H1 (cell line): ENCODE data around the gene SPTB. TPM values are rescaled to one million over a fixed set of nuclear protein-coding genes. Genes with fewer than 3 reads are reported as not detected.

ENCODE experiments used
- CTCF ChIA-PET: fragments of 300-600 bp; sonication (Branson Sonifier 250); formaldehyde crosslinking; loops from one replicate; lab custom pipeline; 2021; ENCODE audit not compliant: partially characterized antibody; lab: Charles Lee
- POLR2A ChIA-PET: fragments of 300-600 bp; sonication (Branson Sonifier 250); formaldehyde crosslinking; loops from one replicate; lab custom pipeline; 2021; ENCODE audit warnings: inconsistent platforms; ENCODE audit not compliant: partially characterized antibody; lab: Charles Lee
- DNase-seq, 2 experiments: peaks; one replicate each; pipeline versions ENCODE4 v3.0.0 to v3.0.0-alpha.2; 2010 to 2022; ENCODE audit warnings: low spot score in 2 of 2, low read depth in 1 of 2, mixed read lengths in 1 of 2
- FAIRE-seq: peaks from 2 replicates; lab custom pipeline; 2011; peaks lifted over from hg19 to GRCh38; lab: Jason Lieb, UNC
- H2AFZ ChIP-seq: 2 replicates; pipeline ENCODE4 v1.8.1; 2012; ENCODE audit warnings: low read length, inconsistent platforms
- H2AK5ac ChIP-seq: 2 replicates; pipeline ENCODE4 v1.6.1; 2013; ENCODE audit warnings: low read depth, low read length
- H2BK120ac ChIP-seq: replicated peaks from 2 replicates; pipeline ENCODE3; 2013; ENCODE audit warnings: low read depth, low read length, inconsistent platforms
- H2BK12ac ChIP-seq: 2 replicates; pipeline ENCODE4 v1.6.1; 2013; ENCODE audit warnings: low read depth, low read length
- H2BK15ac ChIP-seq: 2 replicates; pipeline ENCODE4 v1.6.1; 2013; ENCODE audit warnings: low read length
- H2BK20ac ChIP-seq: 2 replicates; pipeline ENCODE4 v1.6.1; 2013; ENCODE audit warnings: low read length
- H2BK5ac ChIP-seq: 2 replicates; pipeline ENCODE4 v1.6.1; 2013; ENCODE audit warnings: low read depth, low read length
- H3K14ac ChIP-seq: 2 replicates; pipeline ENCODE4 v1.6.1; 2013; ENCODE audit warnings: inconsistent platforms; ENCODE audit not compliant: insufficient read length
- H3K18ac ChIP-seq: 2 replicates; pipeline ENCODE4 v1.6.1; 2013; ENCODE audit warnings: low read length; ENCODE audit errors: extremely low read depth
- H3K23ac ChIP-seq: 2 replicates; pipeline ENCODE4 v1.6.1; 2013; ENCODE audit warnings: inconsistent platforms; ENCODE audit not compliant: insufficient read length
- H3K23me2 ChIP-seq: 2 replicates; pipeline ENCODE4 v1.6.1; 2013; ENCODE audit warnings: low read depth, low read length
- H3K27ac ChIP-seq: 2 replicates; pipeline ENCODE4 v1.6.1; 2011; ENCODE audit warnings: low read depth, low read length, inconsistent platforms
- H3K27me3 ChIP-seq, 4 experiments: replicated peaks in 1 of 4; 1 replicate in 1 of 4; 2 replicates in 3 of 4; pipeline versions ENCODE4 v1.6.1 to v1.8.1; 2011 to 2013; ENCODE audit warnings: low read length in 3 of 4, mild to moderate bottlenecking in 3 of 4, inconsistent platforms in 2 of 4, mixed read lengths in 2 of 4, moderate library complexity in 1 of 4; ENCODE audit not compliant: control insufficient read depth in 3 of 4, insufficient read depth in 3 of 4; ENCODE audit errors: extremely low read depth in 1 of 4
- H3K36me3 ChIP-seq, 4 experiments: 2 replicates each; pipeline versions ENCODE4 v1.6.1 to v1.8.1; 2011 to 2013; ENCODE audit warnings: mild to moderate bottlenecking in 4 of 4, low read length in 3 of 4, moderate library complexity in 2 of 4, control low read depth in 1 of 4, inconsistent platforms in 1 of 4; ENCODE audit not compliant: insufficient read depth in 4 of 4, control insufficient read depth in 2 of 4
- H3K4ac ChIP-seq: replicated peaks from 2 replicates; pipeline ENCODE3; 2013; ENCODE audit warnings: low read length, low read depth, mixed read lengths, inconsistent platforms; ENCODE audit not compliant: insufficient read length
- H3K4me1 ChIP-seq, 4 experiments: replicated peaks in 1 of 4; 1 replicate in 1 of 4; 2 replicates in 3 of 4; pipeline versions ENCODE4 v1.6.1 to v1.8.1; 2011 to 2013; ENCODE audit warnings: low read length in 3 of 4, inconsistent platforms in 2 of 4, mixed read lengths in 1 of 4; ENCODE audit not compliant: insufficient read depth in 4 of 4, control insufficient read depth in 3 of 4
- H3K4me2 ChIP-seq, 2 experiments: 2 replicates each; pipeline versions ENCODE4 v1.6.1 to v1.8.1; 2011 to 2013; ENCODE audit warnings: low read depth in 2 of 2, low read length in 2 of 2, control low read depth in 1 of 2, inconsistent platforms in 1 of 2, mild to moderate bottlenecking in 1 of 2; ENCODE audit not compliant: insufficient read depth in 1 of 2
- H3K4me3 ChIP-seq, 4 experiments: fragments of 200-600, 300-600 bp in 1 of 4; sonication (generic), shearing (Covaris generic), sonication (Bioruptor Twin) in 1 of 4; 2 replicates each; pipeline versions ENCODE4 v1.5.1 to v1.8.1; 2011 to 2016; ENCODE audit warnings: low read length in 4 of 4, low read depth in 3 of 4, control low read depth in 2 of 4, inconsistent platforms in 2 of 4, mild to moderate bottlenecking in 2 of 4, mixed read lengths in 1 of 4, moderate library complexity in 1 of 4; ENCODE audit not compliant: insufficient read depth in 2 of 4; ENCODE audit errors: extremely low read depth in 1 of 4
- H3K56ac ChIP-seq: replicated peaks from 2 replicates; pipeline ENCODE3; 2013; ENCODE audit warnings: low read depth, mild to moderate bottlenecking, mixed read lengths, low read length, inconsistent platforms; ENCODE audit not compliant: insufficient read length
- H3K79me1 ChIP-seq: 2 replicates; pipeline ENCODE4 v1.6.1; 2013; ENCODE audit warnings: low read depth, low read length, control low read depth
- H3K79me2 ChIP-seq, 2 experiments: 2 replicates each; pipeline versions ENCODE4 v1.6.1 to v1.8.1; 2012 to 2013; ENCODE audit warnings: low read length in 2 of 2, mild to moderate bottlenecking in 2 of 2, inconsistent platforms in 1 of 2; ENCODE audit not compliant: insufficient read depth in 2 of 2, control insufficient read depth in 1 of 2
- H3K9ac ChIP-seq, 4 experiments: replicated peaks in 1 of 4; 1 replicate in 1 of 4; 2 replicates in 3 of 4; pipeline versions ENCODE4 v1.6.1 to v1.8.1; 2011 to 2013; ENCODE audit warnings: low read depth in 3 of 4, low read length in 3 of 4, control low read depth in 2 of 4, mild to moderate bottlenecking in 2 of 4, moderate library complexity in 2 of 4, inconsistent platforms in 1 of 4; ENCODE audit errors: extremely low read depth in 1 of 4
- H3K9me3 ChIP-seq, 2 experiments: 2 replicates each; pipeline versions ENCODE4 v1.6.1 to v1.8.1; 2012 to 2013; ENCODE audit warnings: mild to moderate bottlenecking in 2 of 2, moderate library complexity in 2 of 2, control low read depth in 1 of 2, inconsistent platforms in 1 of 2, low read depth in 1 of 2, low read length in 1 of 2, mixed read lengths in 1 of 2; ENCODE audit not compliant: insufficient read depth in 2 of 2
- H4K20me1 ChIP-seq, 2 experiments: replicated peaks in 1 of 2; 2 replicates each; pipeline versions ENCODE3 to v1.8.1; 2011 to 2013; ENCODE audit warnings: inconsistent platforms in 2 of 2, low read length in 2 of 2, mild to moderate bottlenecking in 1 of 2; ENCODE audit not compliant: insufficient read depth in 2 of 2, control insufficient read depth in 1 of 2
- H4K5ac ChIP-seq: 2 replicates; pipeline ENCODE4 v1.6.1; 2013; ENCODE audit warnings: low read length, low read depth, mixed read lengths, inconsistent platforms; ENCODE audit not compliant: insufficient read length
- H4K8ac ChIP-seq: 2 replicates; pipeline ENCODE4 v1.8.0; 2013; ENCODE audit warnings: mild to moderate bottlenecking, moderate library complexity, low read length, inconsistent platforms; ENCODE audit not compliant: insufficient read depth; ENCODE audit errors: extremely low read depth
- H4K91ac ChIP-seq: replicated peaks from 2 replicates; pipeline ENCODE3; 2013; ENCODE audit warnings: low read length, mixed read lengths, inconsistent platforms; ENCODE audit not compliant: insufficient read length
- ASH2L ChIP-seq: fragments of 200-600, 300-600 bp; sonication (generic); IDR thresholded peaks from one replicate; pipeline ENCODE4 v1.7.1; 2017; ENCODE audit warnings: low read length
- BCL11A ChIP-seq, 2 experiments: IDR thresholded peaks; one replicate each; pipeline ENCODE4 v1.6.1; 2011; ENCODE audit warnings: low read depth in 2 of 2, low read length in 2 of 2, mild to moderate bottlenecking in 2 of 2
- GTF2F1 ChIP-seq: IDR thresholded peaks from 2 replicates; pipeline ENCODE4 v1.6.1; 2012; ENCODE audit warnings: low read depth, low read length, improper control_type of control experiment, borderline replicate concordance
- HDAC6 ChIP-seq: IDR thresholded peaks from one replicate; pipeline ENCODE4 v1.7.1; 2012; ENCODE audit warnings: low read depth, mild to moderate bottlenecking, inconsistent platforms, low read length, moderate library complexity
- MAFK ChIP-seq: IDR thresholded peaks from 2 replicates; pipeline ENCODE4 v1.6.1; 2012; ENCODE audit warnings: low read depth, mild to moderate bottlenecking, improper control_type of control experiment, low read length
- POLR2AphosphoS5 ChIP-seq: IDR thresholded peaks from 2 replicates; pipeline ENCODE4 v1.6.1; 2011; ENCODE audit warnings: low read depth, low read length
- RAD21 ChIP-seq, 2 experiments: IDR thresholded peaks in 1 of 2; conservative IDR thresholded peaks in 1 of 2; 2 replicates each; pipeline ENCODE4 v1.6.1; 2011; ENCODE audit warnings: low read depth in 2 of 2, low read length in 2 of 2, improper control_type of control experiment in 1 of 2, inconsistent platforms in 1 of 2, mild to moderate bottlenecking in 1 of 2, moderate library complexity in 1 of 2
- RXRA ChIP-seq: IDR thresholded peaks from 2 replicates; pipeline ENCODE4 v1.6.1; 2011; ENCODE audit warnings: low read depth, mild to moderate bottlenecking, low read length, moderate library complexity; ENCODE audit not compliant: insufficient read depth
- WGBS, 2 experiments: shearing (Covaris generic) in 1 of 2; methylation state at CpG; one replicate each; pipeline versions ENCODE4 v1.1.6 to v1.1.7; 2013 to 2015; ENCODE audit warnings: low lambda C conversion rate in 2 of 2, mixed read lengths in 2 of 2, inconsistent platforms in 1 of 2, low coverage in 1 of 2, missing lambda C conversion rate in 1 of 2; ENCODE audit not compliant: insufficient replicate concordance in 2 of 2, insufficient coverage in 1 of 2, insufficient read length in 1 of 2; ENCODE audit errors: extremely low coverage in 1 of 2, missing lambda C conversion rate in 1 of 2; 5-methylcytosine and 5-hydroxymethylcytosine counted together
- polyA plus RNA-seq, 7 experiments: library from polyadenylated mRNA; depleted of rRNA in 3 of 7; stranded (reverse) in 5 of 7; unstranded in 2 of 7; fragments of >200 nt in 5 of 7; fragments of 200-250 nt in 2 of 7; gene quantifications; 1 replicate in 5 of 7; 2 replicates in 1 of 7; 4 replicates in 1 of 7; pipeline versions ENCODE4 v1.2.1 to v1.2.3, GENCODE V29; 2011 to 2013; ENCODE audit warnings: missing spikeins in 2 of 7, mixed read lengths in 2 of 7
- total RNA-seq: library from RNA; stranded (reverse); fragmentation: NEBNext Ultra II Directional; extraction: Animal tissue kit (Norgen Biotek cat#: 25700); gene quantifications from 2 replicates; pipeline ENCODE4 v1.2.1, GENCODE V29; 2021
- TF ChIP-seq, protein P1 (sequence below), 3 experiments: IDR thresholded peaks; 1 replicate in 2 of 3; 2 replicates in 1 of 3; pipeline versions ENCODE4 v1.5.1 to v1.6.1; 2011; ENCODE audit warnings: low read length in 3 of 3, mild to moderate bottlenecking in 3 of 3, inconsistent platforms in 2 of 3, low read depth in 1 of 3, moderate library complexity in 1 of 3; ENCODE audit not compliant: insufficient read depth in 1 of 3; ENCODE audit errors: control extremely low read depth in 1 of 3

SPTB gene
- total and polyA plus RNA-seq, 2 of the 8 experiments (the other 6 are each of a cell fraction or from before 2014, with no cell fraction given): 0.30 to 2.4 TPM

DNA sequence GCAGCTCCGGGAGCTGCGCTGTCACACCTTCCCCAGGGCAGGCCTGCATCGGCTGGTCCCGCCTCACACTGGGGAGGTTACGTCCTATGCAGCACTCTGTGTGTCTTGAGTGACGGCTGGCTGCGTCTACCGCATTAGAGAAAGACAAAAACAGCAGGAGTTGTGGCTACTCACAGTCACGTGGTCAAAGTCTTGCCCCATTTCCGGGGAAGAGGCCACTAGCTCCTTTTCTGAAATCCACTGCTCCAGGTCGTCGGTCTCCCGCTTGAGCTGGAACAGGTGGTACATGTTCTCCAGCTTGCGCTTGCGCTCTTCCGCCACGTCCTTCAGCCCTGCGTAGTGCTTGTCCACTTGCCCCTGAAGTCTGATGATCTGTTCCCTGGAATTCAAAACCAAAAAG is 106.7 kb downstream of the SPTB start:
- no peak for FAIRE-seq
- H2BK5ac ChIP-seq: no peak overlapping the region
- H2BK20ac ChIP-seq: no peak overlapping the region
- no peak overlapping the region for H2AFZ ChIP-seq
- no peak overlapping the region for H3K4me3 ChIP-seq
- no peak overlapping the region for H4K5ac ChIP-seq
- H3K4ac ChIP-seq: no peak overlapping the region
- no peak overlapping the region for H4K8ac ChIP-seq
- no peak overlapping the region for H3K14ac ChIP-seq
- H4K20me1 ChIP-seq: no peaks in the 10 kb centered on the region
- no peaks in the 10 kb centered on the region for H3K79me1 ChIP-seq
- DNase-seq: no peak
- H4K91ac ChIP-seq: no peak overlapping the region
- H3K4me1 ChIP-seq: no peaks in the 10 kb centered on the region; a peak in 1 of 7 replicates
- no peak overlapping the region for H3K18ac ChIP-seq
- no peak overlapping the region for H3K9ac ChIP-seq
- no peaks in the 10 kb centered on the region for H3K23me2 ChIP-seq
- no peak overlapping the region for H2BK12ac ChIP-seq
- H3K79me2 ChIP-seq: no peaks in the 10 kb centered on the region
- no peak overlapping the region for H2BK120ac ChIP-seq
- no peak overlapping the region for H3K27ac ChIP-seq
- no peak overlapping the region for H3K4me2 ChIP-seq
- no peak for TF ChIP-seq BCL11A (IDR thresholded peaks at IDR 0.05; ENCODE audit: low read depth in 2 of 2, low read length in 2 of 2)
- TF ChIP-seq ASH2L: no peak
- no peak for TF ChIP-seq HDAC6
- no peak for TF ChIP-seq POLR2AphosphoS5
- TF ChIP-seq GTF2F1: no peak
- TF ChIP-seq RAD21 (IDR thresholded peaks at IDR 0.05 in 1 of 2, conservative IDR thresholded peaks at IDR 0.05 in 1 of 2; ENCODE audit: low read depth in 2 of 2, low read length in 2 of 2): no peak
- TF ChIP-seq, protein P1, sequence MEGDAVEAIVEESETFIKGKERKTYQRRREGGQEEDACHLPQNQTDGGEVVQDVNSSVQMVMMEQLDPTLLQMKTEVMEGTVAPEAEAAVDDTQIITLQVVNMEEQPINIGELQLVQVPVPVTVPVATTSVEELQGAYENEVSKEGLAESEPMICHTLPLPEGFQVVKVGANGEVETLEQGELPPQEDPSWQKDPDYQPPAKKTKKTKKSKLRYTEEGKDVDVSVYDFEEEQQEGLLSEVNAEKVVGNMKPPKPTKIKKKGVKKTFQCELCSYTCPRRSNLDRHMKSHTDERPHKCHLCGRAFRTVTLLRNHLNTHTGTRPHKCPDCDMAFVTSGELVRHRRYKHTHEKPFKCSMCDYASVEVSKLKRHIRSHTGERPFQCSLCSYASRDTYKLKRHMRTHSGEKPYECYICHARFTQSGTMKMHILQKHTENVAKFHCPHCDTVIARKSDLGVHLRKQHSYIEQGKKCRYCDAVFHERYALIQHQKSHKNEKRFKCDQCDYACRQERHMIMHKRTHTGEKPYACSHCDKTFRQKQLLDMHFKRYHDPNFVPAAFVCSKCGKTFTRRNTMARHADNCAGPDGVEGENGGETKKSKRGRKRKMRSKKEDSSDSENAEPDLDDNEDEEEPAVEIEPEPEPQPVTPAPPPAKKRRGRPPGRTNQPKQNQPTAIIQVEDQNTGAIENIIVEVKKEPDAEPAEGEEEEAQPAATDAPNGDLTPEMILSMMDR (IDR thresholded peaks at IDR 0.05; ENCODE audit: control extremely low read depth in 1 of 3, insufficient read depth in 1 of 3, low read depth in 1 of 3, low read length in 3 of 3): no peak
- no peak for TF ChIP-seq MAFK
- TF ChIP-seq RXRA: no peak
- no peaks in the 10 kb centered on the region for H3K27me3 ChIP-seq
- no peak overlapping the region for H3K56ac ChIP-seq
- peaks cover 15 to 26% of the 10 kb centered on the region in 2 experiments for H3K9me3 ChIP-seq
- H3K36me3 ChIP-seq: no peaks in the 10 kb centered on the region
- 88% methylated on average over 18 of the region's 18 CpGs; no CpG with 5 or more reads in 1 of the 2 experiments for WGBS, 2 experiments
- 0 out of 2 replicates have a peak overlapping the region, but pooled peaks have one; percentile 3 for H2AK5ac ChIP-seq
- H2BK15ac ChIP-seq: no peak overlapping the region
- ChIA-PET POLR2A (no interaction called here), CTCF (interaction anchor here (0.8 to 9.1 kb wide), 24 partner anchors 7 to 247 kb away, joined by 3 to 96 read pairs (median 5); no protein-coding TSS in a partner anchor)
- no peak overlapping the region for H3K23ac ChIP-seq
